ENCODE results near the gene ARR3.

The ARR3 gene

DNA sequence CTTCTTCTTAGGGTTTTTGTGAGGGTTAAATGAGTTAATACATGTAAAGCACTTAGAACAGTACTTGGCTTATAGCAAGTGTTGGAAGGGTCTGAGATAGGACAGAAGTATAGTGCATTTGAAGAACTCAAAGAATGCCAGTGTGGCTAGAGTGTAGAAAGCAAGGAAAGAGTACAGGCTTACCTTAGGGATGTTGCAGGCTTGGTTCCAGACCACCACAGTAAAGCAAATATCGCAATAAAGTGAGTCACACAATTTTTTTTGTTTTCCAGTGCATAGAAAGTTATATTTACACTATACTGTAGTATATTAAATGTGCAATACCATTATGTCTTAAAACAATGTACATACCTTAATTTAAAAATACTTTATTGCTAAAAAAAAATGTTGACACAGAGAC, 63.0 kb downstream of the ARR3 start:
- peak; percentile 19 for DNase-seq (ENCODE audit: low read depth)
- in situ Hi-C loops (cut with HindIII; ENCODE audit: low sequenced_read_pairs): no loop called here
- TF ChIP-seq, protein P1, sequence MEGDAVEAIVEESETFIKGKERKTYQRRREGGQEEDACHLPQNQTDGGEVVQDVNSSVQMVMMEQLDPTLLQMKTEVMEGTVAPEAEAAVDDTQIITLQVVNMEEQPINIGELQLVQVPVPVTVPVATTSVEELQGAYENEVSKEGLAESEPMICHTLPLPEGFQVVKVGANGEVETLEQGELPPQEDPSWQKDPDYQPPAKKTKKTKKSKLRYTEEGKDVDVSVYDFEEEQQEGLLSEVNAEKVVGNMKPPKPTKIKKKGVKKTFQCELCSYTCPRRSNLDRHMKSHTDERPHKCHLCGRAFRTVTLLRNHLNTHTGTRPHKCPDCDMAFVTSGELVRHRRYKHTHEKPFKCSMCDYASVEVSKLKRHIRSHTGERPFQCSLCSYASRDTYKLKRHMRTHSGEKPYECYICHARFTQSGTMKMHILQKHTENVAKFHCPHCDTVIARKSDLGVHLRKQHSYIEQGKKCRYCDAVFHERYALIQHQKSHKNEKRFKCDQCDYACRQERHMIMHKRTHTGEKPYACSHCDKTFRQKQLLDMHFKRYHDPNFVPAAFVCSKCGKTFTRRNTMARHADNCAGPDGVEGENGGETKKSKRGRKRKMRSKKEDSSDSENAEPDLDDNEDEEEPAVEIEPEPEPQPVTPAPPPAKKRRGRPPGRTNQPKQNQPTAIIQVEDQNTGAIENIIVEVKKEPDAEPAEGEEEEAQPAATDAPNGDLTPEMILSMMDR (IDR thresholded peaks at IDR 0.05; ENCODE audit: low read depth, low read length, missing control alignments): no peak

More for the DNA sequence above, 63.0 kb downstream of the ARR3 start:
- no peak overlapping the region for H3K4me3 ChIP-seq (ENCODE audit: low read depth, low read length)
